Esophagus squamous epithelium (tissue), 4 donors: ENCODE results near the gene EMX2.

Experiments used
- CTCF ChIP-seq, 6 experiments: fragments of 450-650 bp in 4 of 6; fragments of 200-600 bp in 2 of 6; sonication (generic) in 2 of 6; IDR thresholded peaks; one replicate each; pipeline ENCODE4 v1.5.1; 2016 to 2019; ENCODE audit warnings: antibody characterized with exemption in 6 of 6, mild to moderate bottlenecking in 4 of 6, moderate library complexity in 4 of 6
- POLR2A ChIP-seq, 4 donors: fragments of 450-650 bp; IDR thresholded peaks; one replicate each; pipeline ENCODE4 v1.6.1; 2017; ENCODE audit warnings: antibody characterized with exemption in 4 of 4, mild to moderate bottlenecking in 4 of 4, moderate library complexity in 3 of 4

- TF ChIP-seq CTCF (IDR thresholded peaks at IDR 0.05) = no peak
- TF ChIP-seq POLR2A (IDR thresholded peaks at IDR 0.05) = no peak
These were observed 8.2 kb downstream of the EMX2 start for GRCh38 chr10:117550599-117551329.
